ENCODE measurements around the gene CREBBP.

- TF ChIP-seq, protein P1, sequence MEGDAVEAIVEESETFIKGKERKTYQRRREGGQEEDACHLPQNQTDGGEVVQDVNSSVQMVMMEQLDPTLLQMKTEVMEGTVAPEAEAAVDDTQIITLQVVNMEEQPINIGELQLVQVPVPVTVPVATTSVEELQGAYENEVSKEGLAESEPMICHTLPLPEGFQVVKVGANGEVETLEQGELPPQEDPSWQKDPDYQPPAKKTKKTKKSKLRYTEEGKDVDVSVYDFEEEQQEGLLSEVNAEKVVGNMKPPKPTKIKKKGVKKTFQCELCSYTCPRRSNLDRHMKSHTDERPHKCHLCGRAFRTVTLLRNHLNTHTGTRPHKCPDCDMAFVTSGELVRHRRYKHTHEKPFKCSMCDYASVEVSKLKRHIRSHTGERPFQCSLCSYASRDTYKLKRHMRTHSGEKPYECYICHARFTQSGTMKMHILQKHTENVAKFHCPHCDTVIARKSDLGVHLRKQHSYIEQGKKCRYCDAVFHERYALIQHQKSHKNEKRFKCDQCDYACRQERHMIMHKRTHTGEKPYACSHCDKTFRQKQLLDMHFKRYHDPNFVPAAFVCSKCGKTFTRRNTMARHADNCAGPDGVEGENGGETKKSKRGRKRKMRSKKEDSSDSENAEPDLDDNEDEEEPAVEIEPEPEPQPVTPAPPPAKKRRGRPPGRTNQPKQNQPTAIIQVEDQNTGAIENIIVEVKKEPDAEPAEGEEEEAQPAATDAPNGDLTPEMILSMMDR (IDR thresholded peaks at IDR 0.05): no peak
- TF ChIP-seq EP300 (IDR thresholded peaks at IDR 0.05) (no peak), POLR2A (IDR thresholded peaks at IDR 0.05) (no peak)
Observed at GRCh38 chr16:3799354-3799753, 81.2 kb downstream of the CREBBP start.

Measured in suprapubic skin (tissue), 3 donors.